GM12878 (cell line): Measurements from ENCODE around the gene IBSP. TPM values are rescaled to one million over a fixed set of nuclear protein-coding genes. Genes with fewer than 3 reads are reported as not detected.

ENCODE experiments used
- ATAC-seq: fragments of 200-7000 bp; cut with Tn5 transposase; 3 replicates; pipeline ENCODE4 v1.9.1; 2020; ENCODE audit warnings: mild to moderate bottlenecking, moderate library complexity
- BruUV-seq: library from RNA; stranded (reverse); fragments of 400-500 nt; replicated peaks from 2 replicates; lab custom pipeline; 2021; lab: Mats Ljungman, UMichigan
- CTCF ChIA-PET: fragments of 300-600 bp; sonication (Branson Sonifier 250); formaldehyde crosslinking; extraction: SDS; loops from one replicate; lab custom pipeline; 2021; ENCODE audit warnings: inconsistent platforms; lab: Yijun Ruan, JAX
- POLR2A ChIA-PET: fragments of 350-600 bp; formaldehyde crosslinking; extraction: SDS; loops from one replicate; lab custom pipeline; 2021; ENCODE audit warnings: inconsistent platforms; lab: Charles Lee
- RAD21 ChIA-PET: fragments of 300-600 bp; sonication (Branson Sonifier 250); formaldehyde crosslinking; loops from one replicate; lab custom pipeline; 2023; ENCODE audit warnings: antibody characterized with exemption; ENCODE audit not compliant: unreplicated experiment; lab: Charles Lee
- SMC1A ChIA-PET: fragments of 300-600 bp; sonication (Branson Sonifier 250); formaldehyde crosslinking; loops from one replicate; lab custom pipeline; 2023; ENCODE audit not compliant: unreplicated experiment, uncharacterized antibody; lab: Charles Lee
- DNase-seq: peaks from one replicate; pipeline ENCODE4 v3.0.0-alpha.2; 2011; ENCODE audit warnings: low read depth, low spot score
- FAIRE-seq: peaks from 3 replicates; lab custom pipeline; 2011; peaks lifted over from hg19 to GRCh38; lab: Jason Lieb, UNC
- H2AFZ ChIP-seq: 2 replicates; pipeline ENCODE4 v1.6.0; 2011; ENCODE audit warnings: low read depth, low read length, control low read depth; ENCODE audit not compliant: control insufficient read depth
- H3K27ac ChIP-seq: 2 replicates; pipeline ENCODE4 v1.5.1; 2011; ENCODE audit warnings: control low read depth; ENCODE audit not compliant: control insufficient read depth, insufficient read depth
- H3K27me3 ChIP-seq, 2 experiments: replicated peaks in 1 of 2; 2 replicates each; pipeline versions ENCODE4 v1.6.0 to v1.6.1; 2011; ENCODE audit warnings: low read length in 1 of 2; ENCODE audit not compliant: control insufficient read depth in 2 of 2, insufficient read depth in 2 of 2
- H3K36me3 ChIP-seq, 2 experiments: 2 replicates each; pipeline ENCODE4 v1.5.1; 2011; ENCODE audit warnings: low read length in 1 of 2; ENCODE audit not compliant: control insufficient read depth in 2 of 2, insufficient read depth in 2 of 2
- H3K4me1 ChIP-seq: 2 replicates; pipeline ENCODE4 v1.6.1; 2011; ENCODE audit warnings: mild to moderate bottlenecking, low read length, moderate library complexity, mixed read lengths; ENCODE audit not compliant: control insufficient read depth, insufficient read depth
- H3K4me2 ChIP-seq: 2 replicates; pipeline ENCODE4 v1.6.0; 2011; ENCODE audit warnings: control low read depth; ENCODE audit not compliant: control insufficient read depth, insufficient read depth
- H3K4me3 ChIP-seq: fragments of 200-600 bp; sonication (generic); 2 replicates; pipeline ENCODE4 v1.5.1; 2016
- H3K79me2 ChIP-seq: 2 replicates; pipeline ENCODE4 v1.6.0; 2011; ENCODE audit warnings: low read length; ENCODE audit not compliant: control insufficient read depth, insufficient read depth
- H3K9ac ChIP-seq: 2 replicates; pipeline ENCODE4 v1.8.0; 2011; ENCODE audit warnings: low read length, control low read depth, mixed read lengths; ENCODE audit not compliant: control insufficient read depth, insufficient read depth
- H3K9me3 ChIP-seq: replicated peaks from 3 replicates; pipeline ENCODE4 v1.5.1; 2011; ENCODE audit warnings: mild to moderate bottlenecking, low read length; ENCODE audit not compliant: control insufficient read depth, insufficient read depth
- H4K20me1 ChIP-seq: 2 replicates; pipeline ENCODE4 v1.6.0; 2011; ENCODE audit not compliant: control insufficient read depth, insufficient read depth
- CREM ChIP-seq: IDR thresholded peaks from 2 replicates; pipeline ENCODE4 v1.6.1; 2014; ENCODE audit warnings: antibody characterized with exemption, low read depth
- FOXM1 ChIP-seq: IDR thresholded peaks from 2 replicates; pipeline ENCODE4 v1.6.1; 2012; ENCODE audit warnings: low read depth, mild to moderate bottlenecking, inconsistent platforms, low read length, moderate library complexity
- HDAC6 ChIP-seq: fragments of 200-600 bp; sonication (generic); IDR thresholded peaks from one replicate; pipeline ENCODE4 v1.8.0; 2017; ENCODE audit warnings: antibody characterized with exemption; ENCODE audit not compliant: unreplicated experiment
- NFXL1 ChIP-seq: fragments of 450-650 bp; IDR thresholded peaks from 2 replicates; pipeline ENCODE4 v1.6.1; 2017; ENCODE audit warnings: antibody characterized with exemption, mild to moderate bottlenecking, borderline replicate concordance
- NRF1 ChIP-seq: conservative IDR thresholded peaks from 2 replicates; pipeline ENCODE4 v1.6.1; 2011; ENCODE audit warnings: mild to moderate bottlenecking, low read depth, low read length, improper control_type of control experiment
- PAX5 ChIP-seq: IDR thresholded peaks from 2 replicates; pipeline ENCODE4 v1.6.1; 2011; ENCODE audit warnings: low read depth, low read length, borderline replicate concordance
- PBX3 ChIP-seq: IDR thresholded peaks from 2 replicates; pipeline ENCODE4 v1.6.1; 2011; ENCODE audit warnings: mild to moderate bottlenecking, low read depth, low read length, moderate library complexity; ENCODE audit not compliant: insufficient replicate concordance
- PRDM15 ChIP-seq: fragments of 450-650 bp; formaldehyde crosslinking; IDR thresholded peaks from 2 replicates; pipeline ENCODE4 v1.4.0; 2020; ENCODE audit warnings: mild to moderate bottlenecking, moderate library complexity
- ZNF217 ChIP-seq: fragments of 450-650 bp; IDR thresholded peaks from 2 replicates; pipeline ENCODE4 v1.6.1; 2017; ENCODE audit warnings: antibody characterized with exemption, mild to moderate bottlenecking
- ZZZ3 ChIP-seq: IDR thresholded peaks from 2 replicates; pipeline ENCODE4 v1.6.1; 2011; ENCODE audit warnings: low read depth; ENCODE audit not compliant: control insufficient read depth, insufficient read length
- WGBS: methylation state at CpG from one replicate; pipeline ENCODE4 v1.1.6; 2016; ENCODE audit warnings: low lambda C conversion rate; ENCODE audit not compliant: insufficient replicate concordance, insufficient coverage; ENCODE audit errors: missing lambda C conversion rate; 5-methylcytosine and 5-hydroxymethylcytosine counted together
- in situ Hi-C: fragments of 300-500 bp; cut with MboI; formaldehyde crosslinking; loops from 9 replicates; pipeline ENCODE4 v1.14.3; 2018; ENCODE audit warnings: mixed read lengths
- intact Hi-C: fragments of 100-400 bp; cut with micrococcal nuclease; formaldehyde crosslinking; loops from one replicate; pipeline ENCODE4 v1.14.2; 2022; ENCODE audit not compliant: unreplicated experiment
- polyA plus RNA-seq, 11 experiments: library from polyadenylated mRNA; depleted of rRNA in 4 of 11; unstranded in 6 of 11; stranded (reverse) in 5 of 11; fragments of >200 nt; fragmentation: Nextera tagmentation in 4 of 11; fragmentation: Illumina TruSeq in 1 of 11; extraction: Ambion mirVana in 4 of 11; extraction: Trizol in 1 of 11; gene quantifications; 1 replicate in 1 of 11; 2 replicates in 10 of 11; pipeline versions ENCODE4 v1.2.1 to v1.2.3, GENCODE V29; 2011 to 2016; ENCODE audit warnings: inconsistent platforms in 2 of 11, missing spikeins in 2 of 11, low read depth in 1 of 11
- total RNA-seq, 4 experiments: library from RNA; depleted of rRNA in 3 of 4; stranded (reverse); fragments of >200 nt in 3 of 4; fragmentation: Illumina TruSeq in 1 of 4; extraction: Trizol in 1 of 4; gene quantifications; 2 replicates each; pipeline versions ENCODE4 v1.2.1 to v1.2.3, GENCODE V29; 2013 to 2021

Gene IBSP
- total and polyA plus RNA-seq, 10 of the 15 experiments (the other 5 are each of a cell fraction or from before 2014, with no cell fraction given): not detected

GRCh38 chr4:87806520-87806919, 7.2 kb downstream of the IBSP start:
- ATAC-seq: no peak

More at GRCh38 chr4:87806520-87806919, 7.2 kb downstream of the IBSP start:
- Histone ChIP-seq H3K4me1 (no peaks in the 10 kb centered on the region), H4K20me1 (no peaks in the 10 kb centered on the region), H3K27ac (no peak overlapping the region), H2AFZ (no peak overlapping the region), H3K4me3 (no peak overlapping the region), H3K79me2 (no peaks in the 10 kb centered on the region), H3K27me3 (no peaks in the 10 kb centered on the region), H3K4me2 (no peak overlapping the region), H3K9ac (no peak overlapping the region)
- no peak for FAIRE-seq
- in situ Hi-C loops: no loop called here
- SMC1A ChIA-PET: no interaction called here
- POLR2A ChIA-PET: no interaction called here
- intact Hi-C loops: no loop called here
- BruUV-seq: no TSS peak
- TF ChIP-seq PRDM15 (CRISPR knock-in tag): no peak
- TF ChIP-seq NFXL1: no peak
- no peak for TF ChIP-seq FOXM1
- TF ChIP-seq HDAC6: no peak
- TF ChIP-seq PBX3: no peak
- no peak for TF ChIP-seq PAX5
- no peak for TF ChIP-seq CREM
- TF ChIP-seq ZNF217: no peak
- TF ChIP-seq ZZZ3: no peak
- TF ChIP-seq NRF1: no peak
- TF ChIP-seq, all 136 proteins: peak for 0
- RAD21 ChIA-PET: no interaction called here
- CTCF ChIA-PET: no interaction called here
- no peak for DNase-seq
- H3K36me3 ChIP-seq: no peaks in the 10 kb centered on the region
- 34% methylated on average over 3 of the region's 3 CpGs for WGBS
- no peaks in the 10 kb centered on the region for H3K9me3 ChIP-seq
